GM19351 (cell line): Measurements from ENCODE around the gene RASD2.

ENCODE experiments used
- ATAC-seq: cut with Tn5 transposase; IDR thresholded peaks from one replicate; pipeline ENCODE4 v1.9.1; 2021; ENCODE audit warnings: mild to moderate bottlenecking, moderate library complexity; ENCODE audit not compliant: unreplicated experiment

The RASD2 gene

DNA sequence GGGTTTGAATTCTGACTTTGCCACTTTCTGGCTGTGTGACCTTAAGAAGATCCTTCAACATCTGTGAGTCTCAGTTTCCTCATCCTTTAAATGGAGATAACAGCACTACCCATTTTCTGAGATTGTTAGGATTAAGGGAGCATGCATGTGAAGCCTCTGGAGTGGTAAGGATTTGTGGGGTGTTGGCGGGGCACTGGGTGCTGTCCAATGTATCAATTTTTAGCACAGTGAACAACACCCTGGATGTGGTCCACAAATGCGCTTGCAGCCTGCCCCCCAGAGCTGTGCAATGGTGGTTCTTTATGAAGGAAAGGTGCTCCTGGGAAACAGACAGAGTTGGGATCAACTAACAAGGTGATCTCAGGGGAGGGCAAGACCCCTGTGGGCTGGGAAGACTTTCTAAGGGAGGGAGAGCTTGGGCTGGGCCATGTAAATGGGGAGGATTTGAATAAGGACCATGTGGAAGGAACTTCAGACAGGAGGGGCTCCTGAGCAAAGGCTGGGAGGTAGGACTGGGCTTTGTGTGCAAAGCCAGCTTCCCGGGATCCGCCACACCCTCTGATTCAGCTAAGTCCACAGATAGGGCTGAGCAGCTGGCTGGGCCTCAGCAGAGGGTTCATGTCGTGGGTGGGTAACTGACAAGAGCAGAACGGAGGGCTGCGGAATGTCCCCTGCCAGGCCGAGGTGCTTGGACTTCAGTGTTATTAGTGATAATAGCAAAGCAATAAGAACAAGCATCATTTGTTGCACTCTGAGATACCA, 22.7 kb upstream of the RASD2 start:
- no peak for ATAC-seq

DNA sequence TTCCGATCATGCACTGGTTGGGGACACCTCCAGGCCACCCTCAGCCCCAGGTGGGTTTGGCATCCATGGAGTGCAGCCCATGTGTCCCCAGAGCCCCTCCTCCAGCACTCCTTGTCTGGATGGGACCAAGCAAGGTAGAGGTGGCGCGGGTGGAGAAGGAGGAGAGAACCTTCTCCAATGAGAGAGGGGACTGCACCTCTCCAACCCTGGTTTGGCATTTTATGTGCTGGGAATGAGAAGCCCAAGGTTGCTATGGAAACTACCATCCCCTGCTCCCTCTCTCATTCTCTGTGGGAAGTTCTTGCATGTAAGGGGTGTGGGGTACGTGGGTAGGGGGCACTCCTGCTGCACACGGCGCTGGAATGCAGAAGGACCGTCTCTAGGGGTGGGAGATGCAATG, 21.8 kb upstream of the RASD2 start:
- ATAC-seq, result no peak

GRCh38 chr22:35519306-35520000, 21.2 kb upstream of the RASD2 start:
- ATAC-seq, result no peak

- no peak for ATAC-seq
These were observed 19.0 kb upstream of the RASD2 start for GRCh38 chr22:35521358-35522224.

DNA sequence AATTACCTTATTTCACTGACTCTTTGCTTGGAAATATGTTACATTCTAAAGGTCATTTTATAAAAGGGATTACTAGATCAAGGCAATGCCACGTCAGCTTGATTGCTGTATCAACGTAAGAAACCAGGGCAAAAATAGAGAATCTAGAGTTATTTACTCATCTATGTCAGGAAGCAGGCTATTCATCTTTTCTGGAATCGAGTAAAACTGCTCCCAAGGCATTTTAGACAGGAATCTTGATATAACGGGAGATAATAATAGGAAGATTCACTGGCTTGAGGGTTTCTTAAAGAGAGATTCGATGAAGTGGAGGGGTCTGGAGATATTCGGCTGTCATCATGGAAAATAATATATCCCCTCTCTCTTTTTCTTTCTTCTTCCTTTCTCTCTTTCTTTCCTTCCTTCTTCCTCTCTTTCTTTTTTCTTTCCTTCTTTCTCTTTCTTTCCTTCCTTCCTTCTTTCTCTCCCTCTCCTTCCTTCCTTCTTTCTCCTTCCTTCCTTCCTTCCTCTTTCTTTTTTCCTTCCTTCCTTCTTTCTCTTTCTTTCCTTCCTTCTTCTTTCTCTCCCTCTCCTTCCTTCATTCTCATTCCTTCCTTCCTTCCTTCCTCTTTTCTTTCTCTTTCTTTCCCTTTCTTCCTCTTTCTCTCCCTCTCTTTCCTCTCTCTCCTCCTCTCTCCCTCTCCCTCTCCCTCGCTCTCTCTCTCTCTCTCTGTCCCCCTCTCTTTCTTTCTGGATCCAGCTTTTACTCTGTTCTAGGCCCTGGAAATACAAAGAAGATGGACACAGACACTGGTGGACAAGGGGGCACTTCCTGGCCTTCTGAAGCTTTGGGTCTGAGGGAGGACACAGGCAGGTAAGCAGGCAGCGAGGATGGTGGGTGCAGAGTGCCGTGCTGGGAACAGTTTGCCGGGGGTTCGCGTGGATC, 18.1 kb upstream of the RASD2 start:
- no peak for ATAC-seq

- ATAC-seq, result no peak
These were observed 17.3 kb upstream of the RASD2 start for GRCh38 chr22:35523167-35523947.

GRCh38 chr22:35524966-35525686, 15.5 kb upstream of the RASD2 start:
- ATAC-seq, result no peak

GRCh38 chr22:35525687-35526332, 14.8 kb upstream of the RASD2 start:
- no peak for ATAC-seq

DNA sequence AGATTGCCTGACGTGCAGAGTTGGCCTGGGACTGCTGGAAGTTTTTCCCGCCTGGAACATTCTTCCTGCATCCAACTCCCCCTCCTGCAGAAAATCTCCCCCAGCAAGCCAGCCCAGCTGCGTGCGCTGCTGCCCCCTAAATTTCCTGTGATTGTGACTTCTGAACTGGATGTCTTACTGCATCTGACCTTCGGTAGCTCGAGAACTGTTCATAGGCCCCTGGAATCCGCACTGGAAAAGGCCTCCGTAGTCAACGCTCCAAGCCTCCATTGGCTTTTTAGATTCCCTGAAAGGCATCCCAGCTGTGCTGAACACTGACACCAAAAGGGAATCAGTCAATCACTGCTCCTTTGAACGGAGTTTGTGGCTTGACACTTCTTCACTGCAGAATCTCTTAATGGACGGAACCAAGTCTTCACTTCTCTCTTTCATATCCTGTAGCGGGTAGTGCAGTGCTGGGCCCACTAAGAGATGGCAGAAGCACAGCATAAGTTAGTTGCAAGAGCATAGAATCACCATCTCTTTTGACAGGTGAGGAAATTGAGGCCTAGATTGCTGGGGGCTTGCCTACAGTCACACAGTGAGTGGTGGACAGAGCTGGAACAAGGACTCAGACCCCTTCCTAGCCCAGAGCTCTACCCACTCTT, 14.2 kb upstream of the RASD2 start:
- ATAC-seq, result no peak

DNA sequence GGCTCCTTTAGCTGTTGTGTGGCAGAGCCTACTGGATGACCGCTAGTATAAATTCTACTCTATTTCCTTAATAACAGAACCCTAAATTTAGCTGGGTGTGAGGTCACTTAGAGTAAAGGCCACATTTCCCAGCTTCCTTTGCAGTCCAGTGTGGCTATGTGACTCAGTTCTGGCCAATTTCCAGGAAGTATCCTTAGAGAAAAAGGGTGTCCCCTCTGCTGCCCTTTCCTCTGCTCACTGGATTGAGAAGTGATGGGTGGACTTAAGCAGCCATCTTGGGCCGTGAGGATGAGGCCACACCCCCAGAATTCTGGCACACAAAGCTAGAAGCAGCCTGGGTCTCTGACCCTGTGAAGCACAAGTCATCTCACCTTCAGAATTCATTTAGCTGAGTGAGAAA, 11.7 kb upstream of the RASD2 start:
- no peak for ATAC-seq

GRCh38 chr22:35530700-35531099, 9.9 kb upstream of the RASD2 start:
- no peak for ATAC-seq

DNA sequence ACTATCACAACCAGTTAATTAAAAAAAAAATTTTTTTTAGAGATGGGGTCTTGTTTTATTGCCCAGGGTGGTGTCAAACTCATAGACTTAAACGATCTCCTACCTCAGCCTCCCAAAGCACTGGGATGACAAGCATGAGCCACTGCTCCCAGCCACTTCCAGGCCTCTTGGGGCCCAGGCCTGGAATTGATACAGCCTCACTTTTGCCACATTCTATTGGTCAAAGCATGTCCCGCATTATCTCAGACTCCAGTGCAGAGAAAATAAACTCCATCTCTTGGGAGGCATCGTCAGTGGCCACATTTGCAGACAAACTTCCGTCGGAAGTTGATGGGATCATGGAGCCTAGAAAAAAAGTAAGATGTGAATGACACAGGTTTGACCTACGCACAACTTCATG, 9.4 kb upstream of the RASD2 start:
- ATAC-seq, result no peak

GRCh38 chr22:35531676-35532075, 9.0 kb upstream of the RASD2 start:
- no peak for ATAC-seq

DNA sequence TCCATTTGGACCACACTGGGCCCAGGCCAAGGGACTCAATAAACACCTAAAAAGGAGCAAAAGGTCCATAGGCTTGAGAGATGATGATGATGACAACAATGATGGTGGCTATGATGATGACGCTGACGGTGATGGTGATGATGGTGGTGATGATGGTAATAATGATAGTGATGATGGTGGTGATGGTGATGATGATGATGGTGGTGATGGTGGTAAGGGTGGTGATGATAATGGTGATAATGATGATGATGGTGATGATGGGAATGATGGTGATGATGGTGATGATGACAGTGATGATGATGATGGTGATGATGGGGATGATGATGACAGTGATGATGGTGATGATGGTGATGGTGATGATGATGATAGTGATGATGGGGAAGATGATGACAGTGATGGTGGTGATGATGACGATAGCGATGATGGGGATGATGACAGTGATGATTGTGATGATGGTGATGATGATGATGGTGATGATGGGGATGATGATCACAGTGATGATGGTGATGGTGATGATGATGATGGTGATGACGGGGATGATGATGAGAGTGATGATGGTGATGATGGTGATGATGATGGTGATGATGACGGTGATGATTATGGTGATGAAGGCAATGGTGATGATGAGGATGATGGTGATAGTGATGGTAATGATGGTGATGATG, 7.1 kb upstream of the RASD2 start:
- no peak for ATAC-seq

DNA sequence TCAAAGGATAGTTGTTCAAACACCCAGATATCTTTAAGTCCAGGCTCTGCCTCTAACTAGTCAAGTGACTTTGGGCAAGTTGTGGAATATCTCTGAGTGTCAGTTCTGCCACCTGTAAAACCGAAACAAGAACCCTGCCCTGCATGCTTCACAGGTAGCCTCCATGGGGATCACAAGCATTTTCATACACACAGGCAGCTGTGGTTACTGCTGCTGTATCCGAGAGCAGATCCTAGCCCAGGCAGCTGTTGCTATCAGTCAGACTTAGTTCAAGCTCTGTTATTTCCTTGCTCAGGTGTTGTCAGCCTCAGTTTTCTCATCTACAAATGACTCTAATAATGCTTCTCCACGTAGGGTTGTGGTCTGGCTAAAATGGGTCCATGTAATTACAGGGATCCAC, 6.5 kb upstream of the RASD2 start:
- no peak for ATAC-seq

DNA sequence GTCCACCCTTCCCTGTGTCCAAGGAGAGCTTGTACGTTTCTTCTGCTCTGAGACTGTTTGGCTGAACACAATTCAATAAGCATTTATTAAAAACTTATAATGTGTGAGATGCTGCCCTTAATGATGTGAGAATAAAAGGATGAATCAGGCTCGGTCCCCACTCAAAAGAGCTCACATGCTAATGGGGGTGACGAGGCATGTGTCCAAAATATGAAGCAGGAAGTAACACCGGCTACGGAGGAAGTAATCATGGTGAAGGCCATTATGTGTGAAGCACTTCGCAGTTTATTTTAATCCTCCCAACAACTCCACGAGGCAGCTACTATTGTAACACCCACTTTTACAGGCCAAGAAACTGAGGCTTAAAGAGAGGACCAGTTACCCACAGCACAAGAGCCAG, 3.4 kb upstream of the RASD2 start:
- ATAC-seq, result no peak

GRCh38 chr22:35538801-35539321, 1.8 kb upstream of the RASD2 start:
- ATAC-seq, result no peak
